Stimulated activated naive CD8-positive, alpha-beta T cell treated with anti-CD3 and anti-CD28 coated beads, Interleukin-15, Interleukin-2, amounts not matched to agents 100 ng/mL and 50 ng/mL, for 24 hours (primary cell): ENCODE measurements around the gene NUP54.

Experiments
- H3K27ac Mint-ChIP-seq: one replicate; pipeline ENCODE4 v1.8.0; 2021; ENCODE audit warnings: mild to moderate bottlenecking, mixed read lengths
- H3K27me3 Mint-ChIP-seq: one replicate; pipeline ENCODE4 v1.8.0; 2021; ENCODE audit warnings: mixed read lengths
- H3K36me3 Mint-ChIP-seq: one replicate; pipeline ENCODE4 v1.8.0; 2021; ENCODE audit warnings: low read depth, mixed read lengths
- H3K4me1 Mint-ChIP-seq: one replicate; pipeline ENCODE4 v1.8.0; 2021; ENCODE audit warnings: low read depth, mixed read lengths
- H3K4me3 Mint-ChIP-seq: one replicate; pipeline ENCODE4 v1.8.0; 2021; ENCODE audit warnings: mild to moderate bottlenecking, mixed read lengths
- H3K9me3 Mint-ChIP-seq: one replicate; pipeline ENCODE4 v1.8.0; 2021; ENCODE audit warnings: mixed read lengths

NUP54 gene

DNA sequence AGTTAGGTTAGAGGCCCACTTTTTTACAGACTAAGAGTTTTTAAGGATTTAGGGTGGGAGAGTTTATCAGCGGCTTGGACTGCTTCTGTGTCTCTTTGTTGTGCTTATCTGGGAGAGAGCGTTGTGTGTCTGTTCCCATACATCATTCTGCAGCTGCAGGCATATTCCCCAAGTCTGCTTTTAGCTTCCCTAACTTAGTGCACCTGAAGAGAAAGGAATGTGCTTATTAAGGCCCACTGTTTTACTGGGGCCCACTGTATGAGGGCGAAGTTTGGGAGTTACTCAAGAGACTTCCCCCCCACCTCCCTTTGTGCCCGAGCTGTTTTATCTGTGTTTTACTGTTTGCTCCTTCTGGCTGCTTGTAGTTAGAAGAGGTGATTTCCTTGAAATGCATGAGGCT is 41.8 kb downstream of the NUP54 start:
- no peaks in the 10 kb centered on the region for H3K36me3 Mint-ChIP-seq
- no peaks in the 10 kb centered on the region for H3K27me3 Mint-ChIP-seq
- H3K4me3 Mint-ChIP-seq: no peak overlapping the region
- no peaks in the 10 kb centered on the region for H3K9me3 Mint-ChIP-seq
- H3K27ac Mint-ChIP-seq: no peak overlapping the region
- no peaks in the 10 kb centered on the region for H3K4me1 Mint-ChIP-seq

DNA sequence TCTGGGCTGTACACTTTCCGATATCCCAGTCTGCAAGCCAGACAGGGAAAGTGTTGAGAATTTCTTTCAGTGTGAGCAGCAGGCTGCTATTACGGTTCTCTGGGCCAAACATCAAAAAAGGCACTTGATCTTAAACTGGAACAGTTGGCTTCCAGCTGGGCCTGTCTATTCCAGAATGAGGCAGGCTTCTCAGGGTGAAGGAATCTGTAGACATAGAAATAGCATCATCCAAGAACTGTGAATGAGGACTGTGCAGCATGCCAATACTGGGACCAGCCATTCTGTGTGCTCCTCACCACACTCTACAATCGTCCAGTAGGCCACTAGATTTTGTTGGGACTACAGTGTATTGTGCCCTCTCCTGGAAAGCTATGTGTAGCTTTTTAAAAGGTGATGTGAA is 42.5 kb downstream of the NUP54 start:
- H3K4me1 Mint-ChIP-seq: no peaks in the 10 kb centered on the region
- no peaks in the 10 kb centered on the region for H3K9me3 Mint-ChIP-seq
- H3K27me3 Mint-ChIP-seq: no peaks in the 10 kb centered on the region
- no peak overlapping the region for H3K27ac Mint-ChIP-seq
- H3K4me3 Mint-ChIP-seq: no peak overlapping the region
- no peaks in the 10 kb centered on the region for H3K36me3 Mint-ChIP-seq

DNA sequence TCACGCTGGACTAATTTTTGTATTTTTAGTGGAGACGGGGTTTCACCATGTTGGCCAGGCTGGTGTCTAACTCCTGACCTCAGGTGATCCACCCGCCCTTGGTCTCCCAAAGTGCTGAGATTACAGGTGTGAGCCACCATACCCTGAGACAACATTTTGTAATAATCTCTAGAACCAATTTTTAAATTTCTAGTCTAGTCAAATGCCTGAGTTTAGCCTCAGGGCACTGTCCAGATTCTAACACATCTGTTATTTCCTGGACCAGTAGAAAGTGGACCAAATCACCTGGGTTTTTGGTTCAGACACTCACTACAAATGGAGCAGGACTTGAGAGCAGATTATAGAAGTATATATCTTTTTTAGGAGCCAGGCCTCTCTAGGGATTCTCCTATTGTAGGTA is 52.1 kb downstream of the NUP54 start:
- Mint-ChIP-seq H3K9me3 (no peaks in the 10 kb centered on the region), H3K4me1 (no peaks in the 10 kb centered on the region), H3K36me3 (no peaks in the 10 kb centered on the region), H3K27ac (no peak overlapping the region), H3K4me3 (no peak overlapping the region), H3K27me3 (peaks cover 4% of the 10 kb centered on the region)

DNA sequence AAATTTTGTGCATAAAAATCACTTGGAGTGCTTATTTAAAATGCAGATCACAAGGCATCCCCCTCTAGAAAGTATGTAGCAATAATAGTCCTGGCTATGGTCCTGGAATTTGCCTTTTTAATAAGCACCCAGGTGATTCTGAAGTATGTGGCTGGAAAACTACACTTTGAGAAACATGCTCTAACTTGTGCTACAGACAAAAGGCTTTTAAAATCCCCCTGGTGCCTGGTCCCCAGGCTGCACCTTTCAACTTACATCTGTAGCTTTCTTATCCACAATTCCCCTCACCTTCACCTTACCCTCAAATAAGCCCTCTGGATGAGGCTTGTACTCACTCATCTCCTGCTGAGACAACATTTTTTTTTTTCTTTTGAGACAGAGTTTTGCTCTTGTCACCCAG is 52.6 kb downstream of the NUP54 start:
- peaks cover 4% of the 10 kb centered on the region for H3K27me3 Mint-ChIP-seq
- H3K9me3 Mint-ChIP-seq: no peaks in the 10 kb centered on the region
- no peaks in the 10 kb centered on the region for H3K4me1 Mint-ChIP-seq
- H3K4me3 Mint-ChIP-seq: no peak overlapping the region
- H3K27ac Mint-ChIP-seq: no peak overlapping the region
- no peaks in the 10 kb centered on the region for H3K36me3 Mint-ChIP-seq

DNA sequence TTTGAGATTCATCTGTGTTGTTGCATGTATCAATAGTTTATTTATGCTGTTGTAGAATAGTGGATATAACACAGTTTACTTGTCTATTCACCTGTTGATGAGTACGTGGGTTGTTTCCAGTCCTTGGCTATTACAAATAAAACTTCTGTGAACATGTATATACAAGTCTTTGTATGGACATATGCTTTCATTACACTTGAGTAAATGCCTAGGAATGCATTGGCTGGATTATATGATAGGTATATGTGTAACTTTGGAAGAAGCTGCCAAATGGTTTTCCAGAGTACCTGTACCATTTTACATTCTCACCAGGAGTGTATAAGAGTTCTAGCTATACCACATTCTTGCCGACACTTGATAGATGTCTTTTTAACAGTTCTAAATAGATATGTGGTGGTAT is 57.1 kb downstream of the NUP54 start:
- Mint-ChIP-seq H3K4me1 (no peaks in the 10 kb centered on the region), H3K27me3 (peaks cover 4% of the 10 kb centered on the region), H3K36me3 (no peaks in the 10 kb centered on the region), H3K4me3 (no peak overlapping the region), H3K9me3 (no peaks in the 10 kb centered on the region), H3K27ac (no peak overlapping the region)

DNA sequence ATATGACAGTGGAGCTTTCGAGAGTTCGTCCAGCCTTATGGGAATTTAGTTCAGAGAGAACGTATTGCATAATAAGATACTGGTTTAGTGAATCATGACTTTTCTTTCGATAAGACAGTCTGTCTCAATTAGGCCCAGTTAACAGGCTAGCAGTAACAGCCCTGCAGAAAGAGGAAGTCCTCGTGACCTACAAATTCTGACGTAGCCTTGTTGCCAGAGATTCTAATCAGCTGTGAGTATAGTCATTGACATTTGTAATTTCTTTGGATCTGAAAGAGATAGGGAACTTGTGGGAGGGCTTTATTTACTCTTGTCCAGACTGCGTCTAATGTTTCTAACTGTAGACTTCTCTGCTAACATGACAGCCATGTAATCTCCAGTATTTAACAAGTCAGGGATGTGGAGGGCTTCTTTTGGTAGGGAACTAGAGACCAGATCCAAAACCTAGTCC is 57.9 kb downstream of the NUP54 start:
- Mint-ChIP-seq H3K9me3 (no peaks in the 10 kb centered on the region), H3K27ac (no peak overlapping the region), H3K4me3 (no peak overlapping the region), H3K36me3 (no peaks in the 10 kb centered on the region), H3K4me1 (no peaks in the 10 kb centered on the region), H3K27me3 (peaks cover 4% of the 10 kb centered on the region)

DNA sequence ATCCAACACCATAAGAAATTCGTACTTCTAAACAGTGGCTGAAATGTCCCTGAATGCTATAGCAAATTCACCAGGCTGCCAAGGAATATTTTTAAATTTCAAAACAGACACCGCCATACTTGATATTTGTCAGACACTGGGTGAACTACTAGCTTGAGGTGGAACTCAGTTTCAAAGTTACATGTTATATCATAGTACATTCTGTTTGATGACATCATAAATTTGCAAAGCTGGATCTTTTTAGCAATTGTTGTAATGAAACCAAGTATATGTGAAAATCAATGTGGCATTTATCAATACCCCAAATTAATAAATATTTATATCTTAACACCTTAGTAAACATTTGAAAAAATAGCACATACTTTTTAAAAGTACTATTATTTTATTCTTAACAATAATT is 59.5 kb downstream of the NUP54 start:
- H3K9me3 Mint-ChIP-seq: no peaks in the 10 kb centered on the region
- H3K27me3 Mint-ChIP-seq: peaks cover 4% of the 10 kb centered on the region
- no peaks in the 10 kb centered on the region for H3K36me3 Mint-ChIP-seq
- H3K4me3 Mint-ChIP-seq: no peak overlapping the region
- H3K27ac Mint-ChIP-seq: no peak overlapping the region
- no peaks in the 10 kb centered on the region for H3K4me1 Mint-ChIP-seq

DNA sequence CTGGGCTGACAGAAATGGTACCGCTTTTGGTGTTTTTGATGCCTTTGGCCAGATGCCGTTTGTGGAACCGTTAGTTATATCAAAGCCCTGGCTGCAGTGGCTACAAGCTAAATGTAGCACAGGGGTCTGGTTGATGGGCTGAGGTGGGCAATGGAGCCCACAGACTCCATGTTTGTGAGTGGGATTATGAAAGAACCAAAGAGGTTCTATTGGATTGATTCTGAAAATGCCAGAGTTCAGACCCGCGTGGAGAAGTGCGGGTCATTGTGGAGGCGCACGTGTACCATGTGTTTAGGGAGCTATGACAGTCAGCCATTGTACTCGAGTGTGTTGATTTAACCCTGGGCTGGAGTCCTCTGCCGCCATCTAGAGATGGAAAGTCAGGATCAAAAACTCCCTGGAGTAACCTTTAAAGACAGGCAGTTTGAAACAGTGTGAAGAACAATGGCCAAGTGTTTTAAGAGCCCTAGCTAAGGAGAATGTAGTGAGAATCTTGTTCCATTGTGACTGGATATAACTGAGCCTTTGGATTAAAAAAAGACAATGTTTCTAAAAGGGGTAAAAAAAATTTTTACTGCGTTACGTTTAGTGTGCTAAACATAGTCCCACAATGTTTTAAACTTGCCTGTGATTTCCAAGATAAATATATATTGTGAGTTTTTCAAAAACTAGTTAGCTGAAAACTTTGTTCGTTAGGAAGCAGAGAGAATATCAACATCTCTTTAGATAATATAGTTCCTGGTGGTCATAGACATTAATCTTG is 61.0 kb downstream of the NUP54 start:
- H3K36me3 Mint-ChIP-seq: no peaks in the 10 kb centered on the region
- no peaks in the 10 kb centered on the region for H3K4me1 Mint-ChIP-seq
- H3K4me3 Mint-ChIP-seq: no peak overlapping the region
- peaks cover 4% of the 10 kb centered on the region for H3K27me3 Mint-ChIP-seq
- no peak overlapping the region for H3K27ac Mint-ChIP-seq
- H3K9me3 Mint-ChIP-seq: no peaks in the 10 kb centered on the region

DNA sequence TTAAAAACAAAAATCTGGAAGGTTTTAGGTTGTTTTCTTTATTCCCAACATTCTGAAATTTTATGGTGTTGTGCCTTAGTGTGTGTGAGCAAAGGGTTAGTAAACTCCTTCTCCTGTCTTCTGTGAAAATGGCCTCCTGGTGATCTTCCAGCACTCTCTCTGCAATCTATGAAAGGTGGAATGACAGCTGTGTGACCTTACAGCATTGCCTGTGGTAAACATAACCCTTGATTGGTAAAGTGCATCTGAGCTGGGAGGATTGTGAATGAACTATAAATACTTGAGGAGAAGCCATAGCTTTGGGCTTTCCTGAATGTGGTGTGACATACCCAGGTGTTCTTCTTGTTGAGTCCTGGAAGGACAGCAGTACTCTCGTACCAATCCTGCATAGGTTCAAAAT is 63.7 kb downstream of the NUP54 start:
- no peaks in the 10 kb centered on the region for H3K4me1 Mint-ChIP-seq
- H3K27me3 Mint-ChIP-seq: peaks cover 4% of the 10 kb centered on the region
- H3K36me3 Mint-ChIP-seq: no peaks in the 10 kb centered on the region
- no peak overlapping the region for H3K27ac Mint-ChIP-seq
- no peaks in the 10 kb centered on the region for H3K9me3 Mint-ChIP-seq
- H3K4me3 Mint-ChIP-seq: no peak overlapping the region

DNA sequence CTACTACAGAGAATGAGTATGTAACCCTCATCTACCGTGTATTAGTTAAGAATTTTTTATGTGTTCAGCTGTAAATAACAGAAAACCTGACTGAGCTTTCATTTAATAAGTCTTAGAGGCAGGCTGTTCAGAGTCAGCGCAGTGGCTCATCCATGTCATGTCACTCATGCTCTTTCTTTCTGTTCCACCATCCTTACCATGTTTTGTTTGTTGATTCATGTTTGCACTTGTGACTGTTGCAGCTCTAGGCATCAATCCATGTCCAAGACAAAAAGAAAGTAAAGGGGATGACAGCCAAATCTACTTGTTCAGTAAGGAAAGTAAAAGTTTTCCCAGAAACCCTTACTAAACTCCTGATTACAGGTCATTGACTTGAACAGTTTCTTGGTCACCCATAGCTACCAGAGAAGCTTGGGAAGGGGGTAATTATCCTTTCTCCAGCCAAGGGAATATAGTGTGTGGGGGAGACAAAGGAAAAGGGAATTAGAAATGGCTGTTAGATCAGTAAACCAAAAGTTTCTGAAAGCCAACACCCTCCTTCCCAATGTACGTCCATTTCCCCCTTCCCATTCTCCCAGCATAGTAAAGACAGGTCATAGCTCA is 64.7 kb downstream of the NUP54 start:
- H3K4me3 Mint-ChIP-seq: no peak overlapping the region
- H3K27ac Mint-ChIP-seq: no peak overlapping the region
- H3K27me3 Mint-ChIP-seq: peaks cover 4% of the 10 kb centered on the region
- H3K36me3 Mint-ChIP-seq: no peaks in the 10 kb centered on the region
- no peaks in the 10 kb centered on the region for H3K9me3 Mint-ChIP-seq
- no peaks in the 10 kb centered on the region for H3K4me1 Mint-ChIP-seq

DNA sequence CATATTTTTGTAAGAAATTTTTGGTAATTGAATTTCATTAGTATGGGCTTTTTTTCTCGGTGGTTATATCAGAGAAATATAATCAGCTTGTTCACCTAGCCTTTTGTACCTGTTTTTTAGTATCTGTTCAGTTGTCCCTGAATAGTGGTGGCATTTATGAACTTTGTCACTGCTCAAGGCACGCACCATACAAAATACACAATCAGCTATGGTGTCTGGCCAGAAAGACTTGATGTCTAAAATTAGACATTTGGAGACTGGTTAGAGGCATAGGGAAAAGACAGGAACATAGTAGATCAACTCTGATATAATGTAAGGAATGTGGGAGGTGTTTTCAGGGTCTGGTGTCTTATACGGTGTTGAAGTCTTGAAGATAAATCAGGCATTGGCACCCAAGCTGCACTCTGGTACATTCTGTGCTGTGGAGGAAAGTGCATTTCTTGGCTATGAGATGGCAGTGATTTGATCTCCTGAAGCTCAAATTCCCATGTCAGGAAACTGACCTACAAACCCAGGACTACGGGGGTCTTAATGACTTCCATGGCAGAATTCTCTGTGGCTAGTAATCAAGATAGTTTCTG is 70.1 kb downstream of the NUP54 start:
- Mint-ChIP-seq H3K36me3 (no peaks in the 10 kb centered on the region), H3K4me1 (no peaks in the 10 kb centered on the region), H3K27me3 (peaks cover 4% of the 10 kb centered on the region), H3K9me3 (no peaks in the 10 kb centered on the region), H3K4me3 (no peak overlapping the region), H3K27ac (no peak overlapping the region)

DNA sequence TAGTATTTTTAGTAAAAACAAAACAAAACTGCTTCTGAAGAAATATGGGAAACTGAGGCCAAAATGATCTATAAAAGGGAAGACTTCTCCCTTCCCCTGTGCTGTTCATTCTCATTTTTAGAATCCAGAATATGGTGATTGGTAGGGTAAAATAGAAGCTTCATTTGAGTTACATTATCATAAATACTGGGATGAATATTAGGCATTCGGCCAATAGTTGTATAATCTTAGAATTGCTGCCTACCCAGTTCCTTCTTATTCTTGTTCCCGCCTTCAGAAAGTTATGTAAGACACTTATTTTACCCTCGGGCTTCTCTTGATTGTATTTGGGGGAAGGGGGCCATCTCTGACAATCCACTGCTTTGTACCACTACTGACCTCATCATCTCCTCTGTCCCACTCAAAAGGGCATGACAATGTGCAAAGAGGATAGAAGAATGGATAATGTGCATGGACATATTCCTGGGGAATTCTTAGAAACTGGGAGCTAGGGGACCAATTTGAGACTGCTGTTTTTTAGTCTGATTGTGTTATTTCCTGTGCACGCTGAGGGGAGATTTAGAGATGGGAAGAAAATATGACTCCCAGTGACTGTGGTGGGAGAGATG is 73.1 kb downstream of the NUP54 start:
- Mint-ChIP-seq H3K36me3 (no peaks in the 10 kb centered on the region), H3K27ac (no peak overlapping the region), H3K9me3 (no peaks in the 10 kb centered on the region), H3K4me1 (no peaks in the 10 kb centered on the region), H3K27me3 (peaks cover 4% of the 10 kb centered on the region), H3K4me3 (no peak overlapping the region)

DNA sequence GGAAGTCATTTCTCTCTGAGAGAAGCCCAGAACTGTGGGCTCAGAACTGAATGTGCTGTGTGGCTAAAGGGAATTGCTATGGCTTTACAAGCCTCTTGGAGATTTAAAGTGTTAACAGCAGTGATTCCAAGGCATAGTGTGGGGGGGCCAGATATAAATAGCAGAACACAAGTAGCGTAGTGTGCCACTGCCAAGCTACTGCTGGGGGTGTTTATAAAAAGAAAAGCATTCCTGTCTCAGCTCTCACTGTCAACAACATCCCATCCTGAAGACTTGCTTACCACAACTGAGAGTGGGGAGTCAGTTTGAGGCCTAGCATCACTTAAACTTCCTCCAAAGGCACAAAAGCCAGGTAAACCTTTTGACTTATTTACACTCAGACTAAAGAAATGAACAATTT is 73.7 kb downstream of the NUP54 start, which contains the start of gene ART3:
ART3 (plus strand) TSS at position 242 of the 400 bp plus-strand sequence. CDS start 1,181 bp downstream, outside the sequence.
- Mint-ChIP-seq H3K4me3 (no peak within 1 kb of the TSS), H3K27me3 (peaks cover 4% of the 10 kb centered on the region), H3K9me3 (no peaks in the 10 kb centered on the region), H3K4me1 (no peaks in the 10 kb centered on the region), H3K27ac (no peak within 1 kb of the TSS), H3K36me3 (no peaks in the 10 kb centered on the region)

DNA sequence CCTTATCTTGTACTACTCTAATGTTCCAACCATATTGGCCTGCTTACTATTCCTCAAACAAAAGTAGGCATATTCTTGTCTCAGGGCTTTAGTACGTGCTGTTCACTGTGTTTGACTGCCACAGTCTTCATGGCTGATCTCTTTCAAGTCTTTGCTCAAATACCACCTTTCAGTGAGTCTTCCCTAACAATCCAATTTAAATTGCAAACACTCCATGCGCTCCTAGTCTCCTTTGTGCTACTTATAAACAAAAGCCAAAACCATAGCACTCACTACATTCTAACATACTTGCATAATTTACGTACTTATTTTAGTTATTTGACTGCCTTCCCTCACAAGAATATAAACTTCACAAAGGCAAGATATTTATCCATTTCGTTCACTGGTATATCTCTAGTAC is 75.4 kb downstream of the NUP54 start:
- H3K9me3 Mint-ChIP-seq: no peaks in the 10 kb centered on the region
- no peak overlapping the region for H3K27ac Mint-ChIP-seq
- no peaks in the 10 kb centered on the region for H3K36me3 Mint-ChIP-seq
- no peaks in the 10 kb centered on the region for H3K4me1 Mint-ChIP-seq
- H3K4me3 Mint-ChIP-seq: no peak overlapping the region
- H3K27me3 Mint-ChIP-seq: no peaks in the 10 kb centered on the region

DNA sequence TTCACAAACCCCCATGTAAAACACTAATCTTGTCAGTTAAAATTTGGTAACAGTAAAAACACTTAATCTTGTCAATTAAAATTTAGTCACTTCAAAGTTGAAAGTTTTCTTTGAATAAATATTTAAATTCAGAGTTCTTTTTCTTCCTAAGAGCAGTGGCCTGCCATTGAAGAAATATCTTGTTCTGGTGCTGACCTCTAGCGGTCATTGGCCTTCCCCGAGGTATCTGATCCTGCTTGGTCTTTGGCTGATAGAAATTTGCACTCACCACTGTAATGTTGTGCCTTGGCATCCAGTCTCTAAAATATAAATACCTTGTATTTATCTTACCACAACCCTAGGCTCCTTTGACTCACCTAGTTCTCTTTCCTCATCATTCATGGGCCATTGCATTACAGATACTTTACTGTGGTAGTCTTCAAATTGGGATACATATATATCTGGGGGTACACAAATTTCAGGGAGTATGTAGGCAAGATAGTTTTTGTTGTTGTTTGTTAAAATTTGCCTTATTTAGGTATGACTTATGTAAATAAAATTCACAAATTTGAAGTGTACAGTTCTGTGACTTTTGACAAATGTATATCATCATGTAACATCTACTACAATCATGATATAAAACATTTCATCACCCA is 80.4 kb downstream of the NUP54 start:
- Mint-ChIP-seq H3K4me1 (peaks cover 3% of the 10 kb centered on the region), H3K27ac (no peak overlapping the region), H3K36me3 (no peaks in the 10 kb centered on the region), H3K4me3 (no peak overlapping the region), H3K27me3 (peaks cover 4% of the 10 kb centered on the region), H3K9me3 (no peaks in the 10 kb centered on the region)
